Peyer's patch (tissue), 4 donors: ENCODE measurements around the gene PACRG. TPM values are rescaled to one million over a fixed set of nuclear protein-coding genes. Genes with fewer than 3 reads are reported as not detected.

Experiments
- DNase-seq, 3 donors: peaks; one replicate each; pipeline ENCODE4 v3.0.0-alpha.2; 2017 to 2019
- H3K27ac ChIP-seq, 4 donors: fragments of 200-600 bp; sonication (generic); one replicate each; pipeline ENCODE4 v1.5.1; 2016 to 2019
- H3K27me3 ChIP-seq, 2 donors: fragments of 200-600 bp; sonication (generic); one replicate each; pipeline ENCODE4 v1.5.1; 2019
- H3K36me3 ChIP-seq, 3 donors: fragments of 200-600 bp; sonication (generic); one replicate each; pipeline ENCODE4 v1.5.1; 2016 to 2019
- H3K4me1 ChIP-seq, 4 donors: fragments of 200-600 bp; sonication (generic); one replicate each; pipeline ENCODE4 v1.5.1; 2016 to 2019
- H3K4me3 ChIP-seq, 4 donors: fragments of 200-600 bp; sonication (generic); 1 replicate in 3 of 4; 2 replicates in 1 of 4; pipeline ENCODE4 v1.5.1; 2016 to 2019; ENCODE audit warnings: mild to moderate bottlenecking in 1 of 4
- H3K9me3 ChIP-seq, 4 donors: fragments of 200-600 bp; sonication (generic); one replicate each; pipeline ENCODE4 v1.5.1; 2016 to 2019; ENCODE audit warnings: mild to moderate bottlenecking in 1 of 4
- POLR2A ChIP-seq, 2 donors: fragments of 450-650 bp; IDR thresholded peaks; one replicate each; pipeline ENCODE4 v1.5.1; 2017; ENCODE audit warnings: antibody characterized with exemption in 2 of 2, mild to moderate bottlenecking in 2 of 2, moderate library complexity in 2 of 2
- total RNA-seq, 4 donors: library from RNA; depleted of rRNA; stranded (reverse); fragments of >200 nt; gene quantifications; one replicate each; pipeline ENCODE4 v1.1.0, GENCODE V29; 2016
- TF ChIP-seq, protein P1 (sequence below), 6 experiments: fragments of 450-650 bp in 4 of 6; fragments of 200-600 bp in 2 of 6; sonication (generic) in 1 of 6; IDR thresholded peaks; one replicate each; pipeline ENCODE4 v1.5.1; 2017 to 2019; ENCODE audit warnings: antibody characterized with exemption in 6 of 6, mild to moderate bottlenecking in 3 of 6, moderate library complexity in 1 of 6

PACRG gene
- total RNA-seq, 4 donors from 2014 or later = 0.76 to 2.5 TPM; not detected in 2

DNA sequence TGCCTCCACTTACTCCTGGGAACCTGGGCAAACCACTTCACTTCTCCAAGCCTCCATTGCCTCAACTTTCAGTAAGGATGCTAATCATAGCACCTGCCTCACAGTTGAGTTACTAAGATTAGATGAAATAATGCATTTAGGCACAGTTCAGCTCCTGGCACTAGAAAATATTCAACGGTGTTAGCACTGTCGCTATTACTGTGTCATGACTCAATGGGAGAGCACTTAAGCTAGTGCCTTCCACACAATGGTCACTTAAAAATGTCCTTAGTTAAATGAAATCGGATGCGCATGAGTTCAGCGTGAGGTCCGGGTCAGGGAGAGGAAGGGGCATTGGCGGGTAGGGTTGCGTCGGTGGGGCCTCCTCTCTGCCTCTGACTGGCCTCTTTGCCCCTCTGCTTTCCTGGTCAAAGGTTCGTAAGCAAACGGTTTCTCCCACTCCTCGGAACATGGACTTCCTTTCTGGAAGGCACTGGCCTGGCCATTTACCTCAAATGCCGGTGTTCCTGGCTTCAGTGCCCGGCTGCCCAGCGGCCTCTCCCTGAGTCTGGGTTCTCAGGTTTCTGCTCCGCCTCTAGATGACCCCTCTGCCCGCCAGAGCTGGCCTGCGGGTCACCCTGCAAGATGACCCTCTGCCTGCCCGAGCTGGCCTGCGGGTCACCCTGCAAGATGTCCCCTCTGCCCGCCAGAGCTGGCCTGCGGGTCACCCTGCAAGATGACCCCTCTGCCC, 562.9 kb downstream of the PACRG start:
- Histone ChIP-seq H3K4me3 (no peak overlapping the region), H3K27me3 (no peaks in the 10 kb centered on the region), H3K27ac (no peak overlapping the region), H3K36me3 (no peaks in the 10 kb centered on the region), H3K4me1 (no peaks in the 10 kb centered on the region), H3K9me3 (no peaks in the 10 kb centered on the region)
- DNase-seq = no peak
- TF ChIP-seq, protein P1, sequence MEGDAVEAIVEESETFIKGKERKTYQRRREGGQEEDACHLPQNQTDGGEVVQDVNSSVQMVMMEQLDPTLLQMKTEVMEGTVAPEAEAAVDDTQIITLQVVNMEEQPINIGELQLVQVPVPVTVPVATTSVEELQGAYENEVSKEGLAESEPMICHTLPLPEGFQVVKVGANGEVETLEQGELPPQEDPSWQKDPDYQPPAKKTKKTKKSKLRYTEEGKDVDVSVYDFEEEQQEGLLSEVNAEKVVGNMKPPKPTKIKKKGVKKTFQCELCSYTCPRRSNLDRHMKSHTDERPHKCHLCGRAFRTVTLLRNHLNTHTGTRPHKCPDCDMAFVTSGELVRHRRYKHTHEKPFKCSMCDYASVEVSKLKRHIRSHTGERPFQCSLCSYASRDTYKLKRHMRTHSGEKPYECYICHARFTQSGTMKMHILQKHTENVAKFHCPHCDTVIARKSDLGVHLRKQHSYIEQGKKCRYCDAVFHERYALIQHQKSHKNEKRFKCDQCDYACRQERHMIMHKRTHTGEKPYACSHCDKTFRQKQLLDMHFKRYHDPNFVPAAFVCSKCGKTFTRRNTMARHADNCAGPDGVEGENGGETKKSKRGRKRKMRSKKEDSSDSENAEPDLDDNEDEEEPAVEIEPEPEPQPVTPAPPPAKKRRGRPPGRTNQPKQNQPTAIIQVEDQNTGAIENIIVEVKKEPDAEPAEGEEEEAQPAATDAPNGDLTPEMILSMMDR (IDR thresholded peaks at IDR 0.05) = no peak
- no peak for TF ChIP-seq POLR2A (IDR thresholded peaks at IDR 0.05)

DNA sequence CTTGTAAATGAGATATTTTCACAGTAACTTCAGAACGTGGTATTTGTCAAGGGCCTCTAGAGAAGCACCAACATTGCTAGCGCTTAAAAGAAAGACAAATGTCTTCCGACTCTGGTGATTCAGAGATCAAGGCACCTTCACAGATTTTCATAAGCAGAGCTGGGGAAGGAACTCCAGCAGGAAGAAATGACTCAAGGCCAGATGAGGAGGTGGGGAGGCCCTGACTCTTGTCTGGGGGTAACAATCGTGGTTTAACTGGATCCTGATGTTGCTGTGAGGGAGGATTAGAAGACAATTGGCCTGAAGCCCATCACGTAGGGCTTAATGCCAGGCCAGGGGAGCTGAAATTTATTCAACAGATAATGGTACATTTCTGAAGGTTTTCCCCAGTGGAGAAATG, 563.8 kb downstream of the PACRG start:
- Histone ChIP-seq H3K27ac (no peak overlapping the region), H3K4me1 (no peaks in the 10 kb centered on the region), H3K9me3 (no peaks in the 10 kb centered on the region), H3K4me3 (no peak overlapping the region), H3K27me3 (no peaks in the 10 kb centered on the region), H3K36me3 (no peaks in the 10 kb centered on the region)
- TF ChIP-seq POLR2A (IDR thresholded peaks at IDR 0.05) = no peak
- TF ChIP-seq, protein P1 (IDR thresholded peaks at IDR 0.05) = no peak
- DNase-seq = no peak

DNA sequence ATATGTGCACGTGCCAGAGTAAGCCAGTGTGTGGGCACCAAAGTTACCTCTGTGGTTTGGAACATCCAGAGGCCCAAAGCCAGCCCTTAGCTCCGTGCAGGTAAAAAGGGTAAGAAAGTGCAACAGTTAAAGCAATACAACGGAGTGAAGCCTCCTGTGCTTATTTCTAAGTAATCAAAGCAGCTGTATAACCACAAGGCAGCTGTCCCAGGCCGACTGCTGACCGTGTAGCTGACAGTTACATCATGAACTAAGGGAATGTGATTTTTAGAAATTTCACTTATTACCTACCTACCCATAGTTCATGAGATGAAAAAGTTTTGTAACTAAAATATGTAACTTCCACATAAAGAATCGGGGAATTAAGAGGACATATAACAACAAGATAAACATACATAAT, 565.5 kb downstream of the PACRG start:
- Histone ChIP-seq H3K27me3 (no peaks in the 10 kb centered on the region), H3K4me3 (no peak overlapping the region)

DNA sequence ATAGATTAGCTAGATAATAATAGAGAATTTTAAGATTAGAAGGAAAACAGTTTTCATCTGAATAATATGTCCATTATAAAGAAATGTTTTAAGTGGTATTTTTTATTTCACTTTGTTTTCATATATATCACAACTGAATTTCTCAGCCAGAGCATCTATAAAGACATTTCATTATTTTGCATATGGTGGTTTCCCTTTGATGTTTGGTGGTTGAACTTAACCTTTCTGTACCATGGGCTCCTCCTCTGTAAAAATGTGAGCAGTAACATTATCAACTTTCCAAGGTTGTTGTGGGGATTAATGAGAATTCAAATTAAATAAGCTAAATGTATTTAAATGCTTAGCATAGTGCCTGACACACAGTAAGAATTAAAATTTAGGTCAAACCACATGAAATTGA, 567.0 kb downstream of the PACRG start:
- Histone ChIP-seq H3K4me1 (no peaks in the 10 kb centered on the region), H3K27ac (no peak overlapping the region), H3K27me3 (no peaks in the 10 kb centered on the region), H3K9me3 (peaks cover 0 to 3% (median 0%) of the 10 kb centered on the region in 4 donors), H3K4me3 (no peak overlapping the region), H3K36me3 (no peaks in the 10 kb centered on the region)
- no peak for DNase-seq
- TF ChIP-seq, protein P1 (IDR thresholded peaks at IDR 0.05) = no peak
- no peak for TF ChIP-seq POLR2A (IDR thresholded peaks at IDR 0.05)

More for the DNA sequence above, 565.5 kb downstream of the PACRG start:
- Histone ChIP-seq H3K9me3 (no peaks in the 10 kb centered on the region), H3K36me3 (no peaks in the 10 kb centered on the region), H3K27ac (no peak overlapping the region), H3K4me1 (no peaks in the 10 kb centered on the region)
- TF ChIP-seq, protein P1 (IDR thresholded peaks at IDR 0.05) = no peak
- no peak for TF ChIP-seq POLR2A (IDR thresholded peaks at IDR 0.05)
- DNase-seq = no peak

DNA sequence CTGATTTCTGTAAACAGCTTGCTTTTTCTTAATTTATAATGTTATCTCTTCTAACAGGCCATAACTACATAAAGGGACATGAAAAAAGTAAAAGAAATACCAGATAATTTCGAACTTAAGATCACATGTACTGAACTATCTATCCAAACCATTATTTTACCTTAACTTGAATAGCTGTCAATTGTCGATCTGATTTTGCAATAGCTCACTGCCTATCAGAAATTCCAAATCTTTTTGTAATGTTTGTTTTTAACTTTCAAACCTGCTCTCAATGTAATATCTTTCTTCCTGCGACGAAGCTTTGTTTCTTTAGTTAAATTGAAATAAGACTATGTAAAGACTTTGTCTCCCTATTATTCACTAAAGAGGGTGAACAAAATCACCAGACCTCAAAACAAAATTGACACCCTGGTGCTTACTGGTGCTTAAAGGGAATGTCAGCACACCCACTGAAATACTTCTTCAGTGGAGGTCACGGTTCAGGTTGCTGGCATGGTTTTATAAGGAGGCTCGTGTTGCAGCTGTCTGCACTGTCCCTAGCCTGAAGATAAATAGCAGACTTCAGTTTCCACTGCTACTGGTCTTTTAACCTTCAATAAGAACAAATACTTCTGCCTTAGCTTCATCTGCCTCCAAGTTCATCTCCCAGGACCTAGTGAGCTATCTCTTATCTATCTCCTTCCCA, 569.2 kb downstream of the PACRG start:
- Histone ChIP-seq H3K36me3 (no peaks in the 10 kb centered on the region), H3K4me1 (no peaks in the 10 kb centered on the region), H3K4me3 (no peak overlapping the region), H3K9me3 (peaks cover 0 to 3% (median 0%) of the 10 kb centered on the region in 4 donors), H3K27me3 (no peaks in the 10 kb centered on the region), H3K27ac (no peak overlapping the region)
- DNase-seq = no peak
- TF ChIP-seq POLR2A (IDR thresholded peaks at IDR 0.05) = no peak
- TF ChIP-seq, protein P1 (IDR thresholded peaks at IDR 0.05) = no peak
